Measurements from ENCODE around the gene FKBP10.
"Not testable (repeated sequence)": the region's sequence is repeated elsewhere in the genome, so short reads cannot be mapped to it uniquely, and the experiment has no call there.

FKBP10 gene

GRCh38 chr17:41844971-41845370, 32.2 kb downstream of the FKBP10 start:
- no peak for DNase-seq

GRCh38 chr17:41848788-41849187, 36.0 kb downstream of the FKBP10 start:
- no peak for DNase-seq

GRCh38 chr17:41849251-41849990, 36.6 kb downstream of the FKBP10 start:
- DNase-seq, result no peak

GRCh38 chr17:41851382-41851781, 38.6 kb downstream of the FKBP10 start:
- not testable (repeated sequence) for DNase-seq

GRCh38 chr17:41860254-41860931, 47.6 kb downstream of the FKBP10 start:
- DNase-seq, result no peak

GRCh38 chr17:41863074-41863848, 50.5 kb downstream of the FKBP10 start:
- peak; percentile 16 to 17 for DNase-seq

GRCh38 chr17:41864498-41864835, 51.7 kb downstream of the FKBP10 start:
- DNase-seq, result peak in 1 of 2 donors; percentile 7

- peak; percentile 84 to 91 for DNase-seq
These were observed 52.2 kb downstream of the FKBP10 start, which contains the start of gene KLHL11 for GRCh38 chr17:41864836-41865595. Gene KLHL11, minus strand, starts transcription at chr17:41865423. Its CDS starts 53 bp downstream, at chr17:41865370.

GRCh38 chr17:41865596-41865893, 52.7 kb downstream of the FKBP10 start:
- no peak for DNase-seq

GRCh38 chr17:41868568-41868967, 55.8 kb downstream of the FKBP10 start:
- no peak for DNase-seq

GRCh38 chr17:41869426-41869825, 56.6 kb downstream of the FKBP10 start:
- no peak for DNase-seq

- no peak for DNase-seq
These were observed 57.3 kb downstream of the FKBP10 start for GRCh38 chr17:41870097-41870496.

GRCh38 chr17:41870627-41871026, 57.8 kb downstream of the FKBP10 start:
- no peak for DNase-seq

- DNase-seq, result no peak
These were observed 59.0 kb downstream of the FKBP10 start for GRCh38 chr17:41871789-41872188.
